Measurements from ENCODE around the gene NIM1K. TPM values are rescaled to one million over a fixed set of nuclear protein-coding genes. Genes with fewer than 3 reads are reported as not detected.
A peak's percentile ranks its signal among the peaks of the same experiment; 100 is the strongest.

The NIM1K gene
- total and polyA plus RNA-seq, 10 of the 15 experiments (the other 5 are each of a cell fraction or from before 2014, with no cell fraction given): 0.27 to 1.7 (median 0.66) TPM

- RAD21 ChIA-PET (ENCODE audit: unreplicated experiment): no interaction called here
- no peak overlapping the region for H3K4me2 ChIP-seq (ENCODE audit: control insufficient read depth, insufficient read depth)
- FAIRE-seq: no peak
- SMC1A ChIA-PET (ENCODE audit: uncharacterized antibody, unreplicated experiment): interaction anchor here (1.0 to 5.2 kb wide), 4 partner anchors 9 to 146 kb away, joined by 3 to 19 read pairs (median 4); no protein-coding TSS in a partner anchor
- in situ Hi-C loops (cut with MboI): no loop called here
- H3K36me3 ChIP-seq (ENCODE audit: control insufficient read depth in 2 of 2, insufficient read depth in 2 of 2, low read length in 1 of 2): no peaks in the 10 kb centered on the region
- no peak overlapping the region for H3K27ac ChIP-seq (ENCODE audit: control insufficient read depth, insufficient read depth)
- H3K27me3 ChIP-seq (replicated peaks in 1 of 2; ENCODE audit: control insufficient read depth in 2 of 2, insufficient read depth in 2 of 2, low read length in 1 of 2): no peaks in the 10 kb centered on the region
- TF ChIP-seq KDM1A (IDR thresholded peaks at IDR 0.05; ENCODE audit: borderline replicate concordance) (no peak), NR2F1 (conservative IDR thresholded peaks at IDR 0.05) (peak; percentile 57; the same call in 1 of the 2 replicates)
- no peak overlapping the region for H3K9ac ChIP-seq (ENCODE audit: control insufficient read depth, insufficient read depth, low read length)
- CTCF ChIA-PET: interaction anchor here (0.7 kb wide), 1 partner anchor 179 kb away, joined by 3 read pairs; no protein-coding TSS in a partner anchor
- intact Hi-C loops (cut with micrococcal nuclease; ENCODE audit: unreplicated experiment): no loop called here
- no peak for ATAC-seq
- H3K4me3 ChIP-seq: no peak overlapping the region
- H2AFZ ChIP-seq (ENCODE audit: control insufficient read depth, low read depth, low read length): no peak overlapping the region
- DNase-seq (ENCODE audit: low read depth, low spot score): no peak
- H4K20me1 ChIP-seq (ENCODE audit: control insufficient read depth, insufficient read depth): no peaks in the 10 kb centered on the region
- no peaks in the 10 kb centered on the region for H3K79me2 ChIP-seq (ENCODE audit: control insufficient read depth, insufficient read depth, low read length)
- peaks cover 24% of the 10 kb centered on the region for H3K4me1 ChIP-seq (ENCODE audit: control insufficient read depth, insufficient read depth, low read length)
- no TSS peak for BruUV-seq (replicated peaks)
- POLR2A ChIA-PET: interaction anchor here (1.5 kb wide), 1 partner anchor 29 kb away, joined by 3 read pairs; no protein-coding TSS in a partner anchor
- no peaks in the 10 kb centered on the region; the same call in 2 of the 3 replicates for H3K9me3 ChIP-seq (replicated peaks; ENCODE audit: control insufficient read depth, insufficient read depth, low read length)
These were observed 51.2 kb downstream of the NIM1K start for GRCh38 chr5:43243270-43243669.

- DNase-seq (ENCODE audit: low read depth, low spot score) (peak; percentile 57), FAIRE-seq (no peak), ATAC-seq (peak; percentile 77)
- no peaks in the 10 kb centered on the region for H4K20me1 ChIP-seq (ENCODE audit: control insufficient read depth, insufficient read depth)
- ChIA-PET CTCF (interaction anchor here (0.6 to 2.1 kb wide), 2 partner anchors 8 to 61 kb away, joined by 3 to 9 read pairs; no protein-coding TSS in a partner anchor), SMC1A (ENCODE audit: uncharacterized antibody, unreplicated experiment) (interaction anchor here (0.8 to 5.2 kb wide), 6 partner anchors 8 to 145 kb away, joined by 3 to 19 read pairs (median 3); no protein-coding TSS in a partner anchor), POLR2A (interaction anchor here (1.0 kb wide), 1 partner anchor 23 kb away, joined by 4 read pairs; no protein-coding TSS in a partner anchor), RAD21 (ENCODE audit: unreplicated experiment) (interaction anchor here (1.1 kb wide), 1 partner anchor 204 kb away, joined by 4 read pairs; no protein-coding TSS in a partner anchor)
- in situ Hi-C loops (cut with MboI): no loop called here
- BruUV-seq (replicated peaks): no TSS peak
- H3K27ac ChIP-seq (ENCODE audit: control insufficient read depth, insufficient read depth): peak overlapping the region; percentile 67
- H3K79me2 ChIP-seq (ENCODE audit: control insufficient read depth, insufficient read depth, low read length): no peaks in the 10 kb centered on the region
- WGBS (ENCODE audit: insufficient coverage, insufficient replicate concordance, low lambda C conversion rate, missing lambda C conversion rate): 2% methylated on average over 11 of the region's 11 CpGs
- peak overlapping the region; percentile 94 for H3K4me2 ChIP-seq (ENCODE audit: control insufficient read depth, insufficient read depth)
- no peaks in the 10 kb centered on the region; the same call in 2 of the 3 replicates for H3K9me3 ChIP-seq (replicated peaks; ENCODE audit: control insufficient read depth, insufficient read depth, low read length)
- no peaks in the 10 kb centered on the region for H3K36me3 ChIP-seq (ENCODE audit: control insufficient read depth in 2 of 2, insufficient read depth in 2 of 2, low read length in 1 of 2)
- intact Hi-C loops (cut with micrococcal nuclease; ENCODE audit: unreplicated experiment): loop anchor here (1.0 kb wide), 1 partner anchor 23 kb away; no protein-coding TSS in a partner anchor
- peak overlapping the region; percentile 41; the same call in 1 of the 2 replicates for H3K9ac ChIP-seq (ENCODE audit: control insufficient read depth, insufficient read depth, low read length)
- peak overlapping the region; percentile 42 for H3K4me3 ChIP-seq
- H2AFZ ChIP-seq (ENCODE audit: control insufficient read depth, low read depth, low read length): peak overlapping the region; percentile 81
- H3K4me1 ChIP-seq (ENCODE audit: control insufficient read depth, insufficient read depth, low read length): peaks cover 24% of the 10 kb centered on the region
- no peaks in the 10 kb centered on the region for H3K27me3 ChIP-seq (replicated peaks in 1 of 2; ENCODE audit: control insufficient read depth in 2 of 2, insufficient read depth in 2 of 2, low read length in 1 of 2)
- TF ChIP-seq SIN3A (IDR thresholded peaks at IDR 0.05; ENCODE audit: low read depth, low read length) (no peak), TBL1XR1 (IDR thresholded peaks at IDR 0.05; ENCODE audit: low read depth, low read length) (0 out of 2 replicates have a peak, but pooled peaks have one; percentile 29), STAT1 (conservative IDR thresholded peaks at IDR 0.05) (0 out of 2 replicates have a peak, but pooled peaks have one; percentile 30), MEF2A (IDR thresholded peaks at IDR 0.05; ENCODE audit: insufficient read depth, low read depth, low read length) (peak; percentile 81), ZNF592 (IDR thresholded peaks at IDR 0.05) (0 out of 2 replicates have a peak, but pooled peaks have one; percentile 50), IRF4 (IDR thresholded peaks at IDR 0.05; ENCODE audit: low read depth, low read length) (peak; percentile 97), BACH1 (IDR thresholded peaks at IDR 0.05; ENCODE audit: borderline replicate concordance) (peak; percentile 72; the same call in 1 of the 2 replicates), ATF7 (IDR thresholded peaks at IDR 0.05; ENCODE audit: low read depth) (peak; percentile 72), NBN (IDR thresholded peaks at IDR 0.05) (0 out of 2 replicates have a peak, but pooled peaks have one; percentile 18), JUNB (IDR thresholded peaks at IDR 0.05) (peak; percentile 98), NFIC (IDR thresholded peaks at IDR 0.05; ENCODE audit: low read depth, low read length) (peak; percentile 86)
These were observed 53.0 kb downstream of the NIM1K start for GRCh38 chr5:43244823-43245565.
